DND-41 (cell line): Measurements from ENCODE around the gene QSOX2.

ENCODE experiments used
- CTCF ChIP-seq: IDR thresholded peaks from 2 replicates; pipeline ENCODE4 v1.5.1; 2012; ENCODE audit warnings: borderline replicate concordance, low read length, moderate library complexity, mild to moderate bottlenecking; ENCODE audit not compliant: poor library complexity, severe bottlenecking; ENCODE audit errors: extremely low read depth
- EZH2 ChIP-seq: IDR thresholded peaks from 3 replicates; pipeline ENCODE4 v1.6.1; 2012; ENCODE audit warnings: borderline replicate concordance, low read depth, mild to moderate bottlenecking, moderate library complexity, low read length, inconsistent platforms; ENCODE audit not compliant: severe bottlenecking

DNA sequence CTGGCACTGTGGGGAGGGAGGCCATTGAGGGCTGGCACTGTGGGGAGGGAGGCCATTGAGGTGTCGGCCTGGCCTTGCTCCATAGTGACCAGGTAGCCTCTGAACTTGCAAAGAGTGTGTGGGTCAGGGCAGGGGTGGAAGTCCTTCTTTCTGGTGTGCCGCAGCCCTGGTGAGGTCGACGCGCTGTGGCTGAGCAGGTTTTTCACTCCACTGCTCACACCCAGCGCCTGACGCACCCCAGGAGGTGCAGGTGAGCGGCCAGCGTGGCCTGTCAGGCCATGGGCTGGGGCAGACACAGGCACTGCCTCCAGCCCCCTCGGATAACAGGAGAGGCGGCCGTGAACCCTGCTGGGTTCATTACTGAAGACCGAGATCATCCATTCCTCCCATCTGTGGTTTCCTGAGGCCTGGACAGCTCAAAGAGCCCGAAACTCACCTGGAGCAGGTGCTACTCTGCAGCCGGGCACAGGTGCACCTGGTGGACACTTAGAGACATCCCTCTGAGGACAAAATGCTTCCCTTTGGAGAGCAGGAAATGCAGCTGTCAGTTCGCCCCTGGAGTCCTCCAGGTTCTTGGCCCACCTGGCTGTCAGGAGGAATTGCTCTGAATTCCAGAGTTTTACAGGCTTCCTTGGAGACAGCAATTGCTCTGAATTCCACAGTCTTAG lies 73.1 kb downstream of the QSOX2 start:
- no peak for TF ChIP-seq EZH2
- no peak for TF ChIP-seq CTCF
